B cell (primary cell): Measurements from ENCODE around the gene SRR. TPM values are rescaled to one million over a fixed set of nuclear protein-coding genes. Genes with fewer than 3 reads are reported as not detected.

ENCODE experiments used
- ATAC-seq: fragments of 200-7000 bp; cut with Tn5 transposase; one replicate; pipeline ENCODE4 v1.10.0; 2021; ENCODE audit warnings: low read depth, mild to moderate bottlenecking, moderate number of reproducible peaks, moderate library complexity
- CTCF ChIA-PET: fragments of 350-600 bp; sonication (Branson Sonifier 250); formaldehyde crosslinking; loops from one replicate; lab custom pipeline; 2021; ENCODE audit warnings: antibody characterized with exemption, inconsistent platforms; lab: Charles Lee
- POLR2A ChIA-PET: fragments of 350-600 bp; sonication (Branson Sonifier 250); formaldehyde crosslinking; loops from one replicate; lab custom pipeline; 2021; ENCODE audit warnings: antibody characterized with exemption; lab: Charles Lee
- DNase-seq: peaks from one replicate; pipeline ENCODE4 v3.0.0; 2013
- H2AFZ ChIP-seq: 2 replicates; pipeline ENCODE4 v1.6.1; 2012; ENCODE audit warnings: mild to moderate bottlenecking, low read depth, low read length; ENCODE audit not compliant: insufficient read depth, poor library complexity, severe bottlenecking
- H3K27ac ChIP-seq, 2 donors: 1 replicate in 1 of 2; 2 replicates in 1 of 2; pipeline ENCODE4 v1.5.1; 2012 to 2013; ENCODE audit warnings: low read length in 2 of 2, mild to moderate bottlenecking in 2 of 2, moderate library complexity in 1 of 2
- H3K27me3 ChIP-seq, 4 experiments: fragments of 200-600 bp in 1 of 4; sonication (generic) in 1 of 4; replicated peaks in 1 of 4; 1 replicate in 2 of 4; 2 replicates in 2 of 4; pipeline versions ENCODE4 v1.6.1 to v1.7.0; 2013 to 2016; ENCODE audit warnings: low read length in 3 of 4, mild to moderate bottlenecking in 2 of 4, mixed read lengths in 1 of 4, moderate library complexity in 1 of 4; ENCODE audit not compliant: insufficient read depth in 4 of 4, control insufficient read depth in 3 of 4; ENCODE audit errors: control extremely low read depth in 1 of 4
- H3K36me3 ChIP-seq, 2 experiments: replicated peaks in 1 of 2; 1 replicate in 1 of 2; 2 replicates in 1 of 2; pipeline versions ENCODE4 v1.6.1 to v1.7.1; 2013; ENCODE audit warnings: low read length in 1 of 2; ENCODE audit not compliant: insufficient read depth in 2 of 2, control insufficient read depth in 1 of 2; ENCODE audit errors: control extremely low read depth in 1 of 2, extremely low read depth in 1 of 2
- H3K4me1 ChIP-seq, 2 donors: fragments of 200-600 bp in 1 of 2; sonication (generic) in 1 of 2; 1 replicate in 1 of 2; 2 replicates in 1 of 2; pipeline versions ENCODE4 v1.5.1 to v1.6.1; 2013 to 2017; ENCODE audit warnings: low read length in 2 of 2; ENCODE audit not compliant: control insufficient read depth in 2 of 2, insufficient read depth in 2 of 2
- H3K4me2 ChIP-seq: replicated peaks from 2 replicates; pipeline ENCODE3; 2012; ENCODE audit warnings: mild to moderate bottlenecking, low read depth, low read length; ENCODE audit not compliant: poor library complexity, severe bottlenecking
- H3K4me3 ChIP-seq, 5 experiments: fragments of 200-600 bp in 1 of 5; sonication (generic) in 1 of 5; 1 replicate in 3 of 5; 2 replicates in 2 of 5; pipeline versions ENCODE4 v1.5.1 to v1.7.0; 2011 to 2016; ENCODE audit warnings: low read length in 4 of 5, mild to moderate bottlenecking in 4 of 5, low read depth in 2 of 5, control low read depth in 1 of 5, moderate library complexity in 1 of 5; ENCODE audit not compliant: insufficient read depth in 1 of 5; ENCODE audit errors: control extremely low read depth in 1 of 5, extremely low read depth in 1 of 5
- H3K79me2 ChIP-seq: fragments of 200-600 bp; sonication (generic); one replicate; pipeline ENCODE4 v1.6.0; 2016; ENCODE audit warnings: low read length; ENCODE audit not compliant: control insufficient read depth, insufficient read depth
- H3K9ac ChIP-seq: fragments of 200-600 bp; sonication (generic); 2 replicates; pipeline ENCODE4 v1.6.1; 2017; ENCODE audit warnings: mild to moderate bottlenecking, low read length, moderate library complexity
- H3K9me3 ChIP-seq, 3 donors: one replicate each; pipeline versions ENCODE4 v1.6.1 to v1.7.1; 2013; ENCODE audit warnings: low read length in 2 of 3; ENCODE audit not compliant: control insufficient read depth in 2 of 3, insufficient read depth in 1 of 3; ENCODE audit errors: control extremely low read depth in 1 of 3
- H4K20me1 ChIP-seq: 2 replicates; pipeline ENCODE4 v1.6.0; 2012; ENCODE audit warnings: mild to moderate bottlenecking, low read length; ENCODE audit not compliant: insufficient read depth, control insufficient read depth, poor library complexity, severe bottlenecking
- H3K27ac Mint-ChIP-seq: one replicate; pipeline ENCODE4 v1.8.0; 2021; ENCODE audit warnings: mixed read lengths
- H3K27me3 Mint-ChIP-seq: one replicate; pipeline ENCODE4 v1.8.0; 2021; ENCODE audit warnings: mixed read lengths
- H3K4me1 Mint-ChIP-seq: one replicate; pipeline ENCODE4 v1.8.0; 2021; ENCODE audit warnings: mixed read lengths
- H3K4me3 Mint-ChIP-seq: one replicate; pipeline ENCODE4 v1.8.0; 2021; ENCODE audit warnings: mixed read lengths
- H3K9me3 Mint-ChIP-seq: one replicate; pipeline ENCODE4 v1.8.0; 2022; ENCODE audit warnings: mixed read lengths; ENCODE audit not compliant: insufficient read depth
- CTCF ChIP-seq: fragments of 200-600 bp; IDR thresholded peaks from one replicate; pipeline ENCODE4 v1.8.0; 2022; ENCODE audit warnings: antibody characterized with exemption, mild to moderate bottlenecking
- EZH2 ChIP-seq: IDR thresholded peaks from 2 replicates; pipeline ENCODE4 v1.6.1; 2012; ENCODE audit warnings: borderline replicate concordance, low read depth, mild to moderate bottlenecking, moderate library complexity, low read length; ENCODE audit not compliant: insufficient read depth, poor library complexity, severe bottlenecking
- WGBS: methylation state at CpG from one replicate; pipeline ENCODE4 v1.1.5; 2013; ENCODE audit warnings: missing lambda C conversion rate; ENCODE audit not compliant: insufficient coverage; 5-methylcytosine and 5-hydroxymethylcytosine counted together
- intact Hi-C: fragments of 100-400 bp; cut with micrococcal nuclease; formaldehyde crosslinking; loops from one replicate; pipeline ENCODE4 v1.10.0; 2022
- polyA plus RNA-seq: library from polyadenylated mRNA; depleted of rRNA; stranded (reverse); fragments of >200 nt; gene quantifications from 2 replicates; pipeline ENCODE4 v1.2.3, GENCODE V29; 2012
- total RNA-seq, 2 donors: library from RNA; stranded (reverse); fragments of 120-200 nt in 1 of 2; gene quantifications; 1 replicate in 1 of 2; 2 replicates in 1 of 2; pipeline versions ENCODE4 v1.2.3 to v1.2.4, GENCODE V29; 2013 to 2022

SRR gene
- total and polyA plus RNA-seq, 2 donors (not counting 1 experiment from before 2014, with no cell fraction given), result 2.6 to 5.1 TPM

- Mint-ChIP-seq H3K9me3 (no peaks in the 10 kb centered on the region), H3K4me1 (no peaks in the 10 kb centered on the region), H3K27ac (no peak overlapping the region), H3K4me3 (no peak overlapping the region), H3K27me3 (no peaks in the 10 kb centered on the region)
- Histone ChIP-seq H3K4me1 (no peaks in the 10 kb centered on the region), H4K20me1 (no peaks in the 10 kb centered on the region), H3K36me3 (peaks cover 0 to 15% of the 10 kb centered on the region in 2 experiments), H3K27ac (no peak overlapping the region), H3K9ac (no peak overlapping the region), H2AFZ (no peak overlapping the region), H3K79me2 (no peaks in the 10 kb centered on the region), H3K4me2 (no peak overlapping the region), H3K27me3 (no peaks in the 10 kb centered on the region), H3K9me3 (no peaks in the 10 kb centered on the region), H3K4me3 (no peak overlapping the region)
- ChIA-PET POLR2A (no interaction called here), CTCF (interaction anchor here (0.6 to 0.7 kb wide), 4 partner anchors 210 to 1602 kb away, joined by 3 to 5 read pairs (median 4); no protein-coding TSS in a partner anchor)
- ATAC-seq, result no peak
- no peak for DNase-seq
- intact Hi-C loops, result no loop called here
- 98% methylated on average over 6 of the region's 8 CpGs for WGBS
- TF ChIP-seq CTCF, result no peak
Measured at GRCh38 chr17:2346475-2346874, 42.7 kb downstream of the SRR start.

- ChIA-PET CTCF (interaction anchor here (1.0 kb wide), 1 partner anchor 34 kb away, joined by 3 read pairs; no protein-coding TSS in a partner anchor), POLR2A (no interaction called here)
- no peak overlapping the region for H3K4me2 ChIP-seq
- H3K79me2 ChIP-seq, result peaks cover 2% of the 10 kb centered on the region
- DNase-seq (no peak), ATAC-seq (no peak)
- Mint-ChIP-seq H3K4me3 (no peak overlapping the region), H3K9me3 (no peaks in the 10 kb centered on the region), H3K4me1 (peaks cover 1% of the 10 kb centered on the region), H3K27ac (no peak overlapping the region), H3K27me3 (no peaks in the 10 kb centered on the region)
- intact Hi-C loops, result no loop called here
- H3K4me1 ChIP-seq, result no peaks in the 10 kb centered on the region
- 79% methylated on average over 5 of the region's 11 CpGs for WGBS
- H3K27me3 ChIP-seq, result no peaks in the 10 kb centered on the region
- TF ChIP-seq CTCF (no peak), EZH2 (no peak)
- no peak overlapping the region for H3K27ac ChIP-seq
- no peaks in the 10 kb centered on the region for H3K9me3 ChIP-seq
- no peak overlapping the region for H3K9ac ChIP-seq
- H3K4me3 ChIP-seq, result no peak overlapping the region
- H3K36me3 ChIP-seq, result peaks cover 0 to 15% of the 10 kb centered on the region in 2 experiments
- H2AFZ ChIP-seq, result no peak overlapping the region
- H4K20me1 ChIP-seq, result no peaks in the 10 kb centered on the region
Measured at GRCh38 chr17:2347805-2348685, 44.3 kb downstream of the SRR start.
